Upper lobe of left lung (tissue), 6 donors: ENCODE measurements around the gene TTLL8. TPM values are rescaled to one million over a fixed set of nuclear protein-coding genes. Genes with fewer than 3 reads are reported as not detected.
A peak's percentile ranks its signal among the peaks of the same experiment; 100 is the strongest.

Source experiments
- ATAC-seq, 2 donors: fragments of 200-7000 bp; cut with Tn5 transposase; one replicate each; pipeline ENCODE4 v1.9.1; 2022; ENCODE audit warnings: mild to moderate bottlenecking in 2 of 2, moderate library complexity in 2 of 2; ENCODE audit not compliant: low FRiP score in 2 of 2
- DNase-seq, 2 donors: peaks; one replicate each; pipeline ENCODE4 v3.0.0-alpha.2; 2019 to 2020
- H3K27ac ChIP-seq, 4 donors: fragments of 200-600 bp; sonication (generic); one replicate each; pipeline ENCODE4 v1.5.1; 2016 to 2019
- H3K27me3 ChIP-seq, 4 donors: fragments of 200-600 bp; sonication (generic); one replicate each; pipeline ENCODE4 v1.5.1; 2017 to 2019
- H3K36me3 ChIP-seq, 4 donors: fragments of 200-600 bp; sonication (generic); one replicate each; pipeline ENCODE4 v1.5.1; 2016 to 2019
- H3K4me1 ChIP-seq, 4 donors: fragments of 200-600 bp; sonication (generic); one replicate each; pipeline ENCODE4 v1.5.1; 2018 to 2019
- H3K4me3 ChIP-seq, 4 donors: fragments of 200-600 bp; sonication (generic); one replicate each; pipeline ENCODE4 v1.5.1; 2017 to 2019; ENCODE audit warnings: mild to moderate bottlenecking in 2 of 4, moderate library complexity in 1 of 4
- H3K9me3 ChIP-seq, 4 donors: fragments of 200-600 bp; sonication (generic); one replicate each; pipeline ENCODE4 v1.5.1; 2018 to 2019
- EP300 ChIP-seq, 4 donors: sonication (generic); formaldehyde crosslinking; IDR thresholded peaks; one replicate each; pipeline ENCODE4 v1.5.1; 2017; ENCODE audit warnings: antibody characterized with exemption in 4 of 4, control low read depth in 2 of 4
- POLR2A ChIP-seq, 4 donors: fragments of 450-650 bp; IDR thresholded peaks; one replicate each; pipeline ENCODE4 v1.5.1; 2016 to 2017; ENCODE audit warnings: antibody characterized with exemption in 4 of 4, mild to moderate bottlenecking in 2 of 4
- POLR2AphosphoS5 ChIP-seq, 2 donors: sonication (generic); formaldehyde crosslinking; IDR thresholded peaks; one replicate each; pipeline ENCODE4 v1.5.1; 2017; ENCODE audit warnings: antibody characterized with exemption in 2 of 2
- WGBS, 2 donors: methylation state at CpG; one replicate each; pipeline ENCODE4 v1.1.5; 2017 to 2018; 5-methylcytosine and 5-hydroxymethylcytosine counted together
- total RNA-seq, 6 donors: library from RNA; depleted of rRNA in 4 of 6; stranded (reverse); fragments of >200 nt in 4 of 6; gene quantifications; one replicate each; pipeline versions ENCODE4 v1.1.0 to v1.2.1, GENCODE V29; 2016 to 2021
- TF ChIP-seq, protein P1 (sequence below), 6 experiments: fragments of 450-650 bp in 4 of 6; fragments of 200-600 bp in 2 of 6; sonication (generic) in 2 of 6; IDR thresholded peaks; one replicate each; pipeline ENCODE4 v1.5.1; 2016 to 2019; ENCODE audit warnings: antibody characterized with exemption in 6 of 6
- donor health status: DM: no; HTN: no; CAD: no; lungs with moderate emphysema.
- donor health status: DM: no; HTN: yes; CAD: no; lungs with severe emphysema.

Gene TTLL8
- total RNA-seq, 6 donors from 2014 or later, result not detected

DNA sequence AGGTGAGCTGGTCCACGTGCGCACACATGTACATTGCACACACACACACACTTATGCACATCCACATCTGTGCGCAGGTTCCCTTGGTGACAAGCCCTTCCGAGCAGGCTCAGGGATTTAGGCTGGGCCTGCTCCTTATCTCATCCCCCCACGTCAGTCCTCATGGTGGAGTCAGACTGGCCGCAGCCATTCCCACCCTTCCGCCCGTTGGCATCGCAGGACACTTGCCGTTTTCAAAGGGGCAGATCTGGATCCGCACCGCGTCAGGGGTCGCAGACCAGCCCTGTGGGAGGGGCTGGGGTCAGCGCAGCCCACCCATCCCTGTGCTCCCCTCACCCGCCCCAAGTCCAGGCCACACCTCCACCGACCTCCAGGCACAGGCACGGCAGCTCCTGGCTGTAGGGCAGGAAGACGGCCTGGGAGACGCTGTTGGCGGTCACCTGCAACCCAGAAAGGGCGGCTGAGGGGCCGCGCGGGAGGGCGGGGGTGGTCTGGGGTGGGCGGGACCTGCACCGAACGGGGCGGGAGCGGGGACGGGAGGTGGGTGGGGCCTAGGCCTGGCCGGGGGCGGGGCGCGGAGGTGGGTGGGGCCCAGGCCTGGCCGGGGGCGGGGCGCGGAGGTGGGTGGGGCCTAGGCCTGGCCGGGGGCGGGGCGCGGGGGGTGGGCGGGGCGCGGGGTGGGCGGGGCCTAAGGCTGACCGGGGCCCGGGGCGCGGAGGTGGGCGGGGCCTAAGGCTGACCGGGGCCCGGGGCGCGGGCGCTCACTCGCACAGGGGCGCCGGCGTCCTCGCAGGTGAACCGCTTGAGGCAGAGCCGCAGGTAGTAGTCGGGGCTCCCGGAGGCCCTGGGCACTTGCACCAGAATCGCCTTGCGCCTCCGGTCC is 58.8 kb downstream of the TTLL8 start:
- no peak for TF ChIP-seq POLR2A (IDR thresholded peaks at IDR 0.05)
- TF ChIP-seq EP300 (IDR thresholded peaks at IDR 0.05), result no peak
- TF ChIP-seq POLR2AphosphoS5 (IDR thresholded peaks at IDR 0.05), result no peak
- TF ChIP-seq, protein P1, sequence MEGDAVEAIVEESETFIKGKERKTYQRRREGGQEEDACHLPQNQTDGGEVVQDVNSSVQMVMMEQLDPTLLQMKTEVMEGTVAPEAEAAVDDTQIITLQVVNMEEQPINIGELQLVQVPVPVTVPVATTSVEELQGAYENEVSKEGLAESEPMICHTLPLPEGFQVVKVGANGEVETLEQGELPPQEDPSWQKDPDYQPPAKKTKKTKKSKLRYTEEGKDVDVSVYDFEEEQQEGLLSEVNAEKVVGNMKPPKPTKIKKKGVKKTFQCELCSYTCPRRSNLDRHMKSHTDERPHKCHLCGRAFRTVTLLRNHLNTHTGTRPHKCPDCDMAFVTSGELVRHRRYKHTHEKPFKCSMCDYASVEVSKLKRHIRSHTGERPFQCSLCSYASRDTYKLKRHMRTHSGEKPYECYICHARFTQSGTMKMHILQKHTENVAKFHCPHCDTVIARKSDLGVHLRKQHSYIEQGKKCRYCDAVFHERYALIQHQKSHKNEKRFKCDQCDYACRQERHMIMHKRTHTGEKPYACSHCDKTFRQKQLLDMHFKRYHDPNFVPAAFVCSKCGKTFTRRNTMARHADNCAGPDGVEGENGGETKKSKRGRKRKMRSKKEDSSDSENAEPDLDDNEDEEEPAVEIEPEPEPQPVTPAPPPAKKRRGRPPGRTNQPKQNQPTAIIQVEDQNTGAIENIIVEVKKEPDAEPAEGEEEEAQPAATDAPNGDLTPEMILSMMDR (IDR thresholded peaks at IDR 0.05), result no peak
- H3K4me1 ChIP-seq, result peaks cover 2 to 15% (median 4%) of the 10 kb centered on the region in 4 donors
- no peaks in the 10 kb centered on the region for H3K9me3 ChIP-seq
- 49 to 75% methylated on average over 4 to 17 of the region's 70 CpGs for WGBS, 2 donors
- no peaks in the 10 kb centered on the region for H3K36me3 ChIP-seq
- H3K4me3 ChIP-seq, result peak overlapping the region in 3 of 4 donors; percentile 19 to 37 (median 31)
- peaks cover 0 to 10% (median 1%) of the 10 kb centered on the region in 4 donors for H3K27me3 ChIP-seq
- DNase-seq (peak; percentile 51 to 84), ATAC-seq (peak in 1 of 2 donors; percentile 18)
- H3K27ac ChIP-seq, result no peak overlapping the region

GRCh38 chr22:49998718-49999062 is 59.4 kb downstream of the TTLL8 start:
- 92 to 93% methylated on average over 12 to 14 of the region's 14 CpGs for WGBS, 2 donors
- peak in 1 of 2 donors; percentile 34 for DNase-seq
- no peak for ATAC-seq

DNA sequence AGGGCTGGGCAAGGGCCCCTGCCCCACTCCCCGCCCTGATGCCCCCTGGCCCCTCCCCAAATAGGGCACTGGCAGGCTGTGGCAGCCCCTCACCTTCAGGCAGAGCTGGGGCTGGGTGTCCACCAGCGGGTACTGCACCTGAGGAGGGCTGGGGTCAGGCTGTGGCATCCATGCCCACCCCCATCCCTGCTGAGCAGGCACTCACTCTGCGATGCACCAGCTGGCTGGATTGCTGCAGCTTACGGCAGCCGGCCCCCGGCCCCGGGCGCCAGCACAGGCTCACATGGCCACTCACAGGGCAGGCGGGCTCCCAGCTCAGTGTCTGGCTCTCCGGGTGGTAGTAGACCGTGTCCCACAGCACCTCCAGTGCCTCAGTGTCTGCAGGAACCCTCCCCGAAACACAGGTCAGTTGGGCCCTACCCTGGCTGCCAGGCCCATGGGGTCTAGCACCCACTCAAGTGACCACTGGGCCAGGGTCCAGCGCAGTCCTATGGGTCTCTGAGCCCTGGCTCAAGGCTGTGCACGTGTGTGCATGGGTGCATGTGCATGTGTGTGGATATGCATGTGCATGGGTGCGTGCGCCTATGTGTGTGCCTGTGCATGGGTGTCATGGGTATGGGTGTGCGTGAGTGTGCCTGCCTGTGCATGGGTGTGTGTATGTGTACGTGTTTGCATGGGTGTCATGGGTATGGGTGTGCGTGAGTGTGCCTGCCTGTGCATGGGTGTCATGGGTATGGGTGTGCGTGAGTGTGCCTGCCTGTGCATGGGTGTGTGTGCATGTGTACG is 60.0 kb downstream of the TTLL8 start:
- Histone ChIP-seq H3K36me3 (no peaks in the 10 kb centered on the region), H3K4me1 (peaks cover 8 to 20% (median 10%) of the 10 kb centered on the region in 4 donors), H3K27ac (no peak overlapping the region), H3K9me3 (no peaks in the 10 kb centered on the region), H3K27me3 (peaks cover 0 to 10% (median 1%) of the 10 kb centered on the region in 4 donors), H3K4me3 (no peak overlapping the region)
- 95 to 100% methylated on average over 6 to 14 of the region's 21 CpGs for WGBS, 2 donors
- TF ChIP-seq, protein P1 (IDR thresholded peaks at IDR 0.05), result no peak
- no peak for TF ChIP-seq EP300 (IDR thresholded peaks at IDR 0.05)
- ATAC-seq, result no peak
- peak in 1 of 2 donors; percentile 69 for DNase-seq

More at GRCh38 chr22:49998718-49999062, 59.4 kb downstream of the TTLL8 start:
- H3K4me3 ChIP-seq, result no peak overlapping the region
- H3K4me1 ChIP-seq, result peaks cover 2 to 15% (median 4%) of the 10 kb centered on the region in 4 donors
- no peaks in the 10 kb centered on the region for H3K9me3 ChIP-seq
- H3K36me3 ChIP-seq, result no peaks in the 10 kb centered on the region
- TF ChIP-seq, protein P1 (IDR thresholded peaks at IDR 0.05), result no peak
- TF ChIP-seq EP300 (IDR thresholded peaks at IDR 0.05), result no peak
- TF ChIP-seq POLR2AphosphoS5 (IDR thresholded peaks at IDR 0.05), result no peak
- no peak for TF ChIP-seq POLR2A (IDR thresholded peaks at IDR 0.05)
- no peak overlapping the region for H3K27ac ChIP-seq
- peaks cover 0 to 10% (median 1%) of the 10 kb centered on the region in 4 donors for H3K27me3 ChIP-seq

DNA sequence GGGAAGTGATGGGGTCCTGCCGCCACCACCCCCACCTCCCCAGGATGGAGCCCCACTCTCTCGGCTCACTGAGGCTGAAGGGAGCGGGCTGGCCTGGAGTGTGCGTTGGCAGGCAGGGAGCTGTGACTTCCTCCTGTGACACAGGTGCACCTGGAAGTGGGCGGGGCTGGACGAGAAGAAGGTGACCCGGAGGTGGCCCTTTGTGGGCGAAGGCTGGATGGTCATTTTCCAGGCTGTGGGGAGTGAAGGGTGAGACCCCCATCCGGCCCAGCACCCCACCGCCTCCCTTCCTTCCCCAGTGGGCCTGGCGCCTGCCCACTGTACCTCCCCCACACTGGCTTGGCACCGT is 60.9 kb downstream of the TTLL8 start:
- H3K4me3 ChIP-seq, result no peak overlapping the region
- TF ChIP-seq, protein P1 (IDR thresholded peaks at IDR 0.05), result no peak
- no peak for ATAC-seq
- H3K27ac ChIP-seq, result no peak overlapping the region
- 79 to 87% methylated on average over 10 to 12 of the region's 12 CpGs for WGBS, 2 donors
- peaks cover 10 to 23% (median 11%) of the 10 kb centered on the region in 4 donors for H3K4me1 ChIP-seq
- peaks cover 0 to 10% (median 1%) of the 10 kb centered on the region in 4 donors for H3K27me3 ChIP-seq
- peak; percentile 41 to 54 for DNase-seq
- H3K36me3 ChIP-seq, result no peaks in the 10 kb centered on the region
- no peaks in the 10 kb centered on the region for H3K9me3 ChIP-seq
